Ovary (tissue), 3 donors: ENCODE measurements around the gene AMOTL2.

Experiments used
- CTCF ChIP-seq, 3 donors: fragments of 450-650 bp in 2 of 3; fragments of 200-600 bp in 1 of 3; IDR thresholded peaks; one replicate each; pipeline versions ENCODE4 v1.5.1 to v1.8.0; 2016 to 2022; ENCODE audit warnings: antibody characterized with exemption in 3 of 3, mild to moderate bottlenecking in 1 of 3
- EP300 ChIP-seq: sonication (generic); formaldehyde crosslinking; IDR thresholded peaks from one replicate; pipeline ENCODE4 v1.6.1; 2017; ENCODE audit warnings: antibody characterized with exemption
- POLR2A ChIP-seq: fragments of 450-650 bp; IDR thresholded peaks from one replicate; pipeline ENCODE4 v1.6.1; 2017; ENCODE audit warnings: antibody characterized with exemption, mild to moderate bottlenecking, moderate library complexity
- donor health status: DM: no; HTN: no; CAD: no.

GRCh38 chr3:134317106-134317947 is 56.9 kb downstream of the AMOTL2 start:
- TF ChIP-seq CTCF (IDR thresholded peaks at IDR 0.05) (no peak), EP300 (no peak), POLR2A (no peak)
